Activated T-cell treated with anti-CD3 and anti-CD28 coated beads, Interleukin-2, amount 50 U/mL, for 72 hours (primary cell): Measurements from ENCODE around the gene EPHA2. TPM values are rescaled to one million over a fixed set of nuclear protein-coding genes. Genes with fewer than 3 reads are reported as not detected.
"Not testable (repeated sequence)": the region's sequence is repeated elsewhere in the genome, so short reads cannot be mapped to it uniquely, and the experiment has no call there.

Experiments
- ATAC-seq, 2 donors: fragments of 150-1000 bp; cut with Tn5 transposase; replicated peaks in 1 of 2; 2 replicates each; pipeline ENCODE4 v1.10.0; 2021; ENCODE audit warnings: moderate library complexity in 2 of 2, mild to moderate bottlenecking in 1 of 2
- DNase-seq, 2 donors: peaks; one replicate each; pipeline ENCODE4 v3.0.0; 2021 to 2022; ENCODE audit warnings: mixed read lengths in 1 of 2
- H3K27ac Mint-ChIP-seq: one replicate; pipeline ENCODE4 v1.8.0; 2022; ENCODE audit warnings: mild to moderate bottlenecking, moderate library complexity, mixed read lengths
- H3K27me3 Mint-ChIP-seq: one replicate; pipeline ENCODE4 v1.8.0; 2022; ENCODE audit warnings: low read depth, mixed read lengths
- H3K36me3 Mint-ChIP-seq, 2 donors: one replicate each; pipeline ENCODE4 v1.8.0; 2022; ENCODE audit warnings: mixed read lengths in 2 of 2, mild to moderate bottlenecking in 1 of 2; ENCODE audit not compliant: insufficient read depth in 2 of 2
- H3K4me1 Mint-ChIP-seq: one replicate; pipeline ENCODE4 v1.8.0; 2022; ENCODE audit warnings: low read depth, mixed read lengths
- H3K4me3 Mint-ChIP-seq, 2 donors: one replicate each; pipeline ENCODE4 v1.8.0; 2022; ENCODE audit warnings: mild to moderate bottlenecking in 2 of 2, mixed read lengths in 2 of 2, moderate library complexity in 2 of 2
- H3K9me3 Mint-ChIP-seq, 2 donors: one replicate each; pipeline ENCODE4 v1.8.0; 2022; ENCODE audit warnings: mixed read lengths in 2 of 2
- total RNA-seq, 2 donors: library from RNA; stranded (reverse); gene quantifications; one replicate each; pipeline ENCODE4 v1.2.3, GENCODE V29; 2022

The EPHA2 gene
- total RNA-seq, 2 donors from 2014 or later = 0.43 TPM; not detected in 1

- Mint-ChIP-seq H3K27me3 (peaks cover 10% of the 10 kb centered on the region), H3K4me3 (peak overlapping the region; percentile 71 to 77)
These were observed 12.9 kb upstream of the EPHA2 start for GRCh38 chr1:16168622-16169360.

DNA sequence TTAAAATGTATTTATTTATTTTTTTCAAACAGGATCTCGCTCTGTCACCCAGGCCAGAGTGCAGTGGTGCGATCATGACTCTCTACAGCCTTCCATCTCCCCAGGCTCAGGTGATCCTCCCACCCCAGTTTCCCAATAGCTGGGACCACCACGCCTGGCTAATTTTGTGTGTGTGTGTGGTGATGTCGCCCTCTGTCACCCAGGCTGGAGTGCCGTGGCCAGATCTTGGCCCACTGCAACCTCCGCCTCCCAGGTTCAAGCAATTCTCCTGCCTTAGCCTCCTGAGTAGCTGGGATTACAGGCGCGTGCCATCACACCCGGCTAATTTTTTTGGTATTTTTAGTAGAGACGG, 12.3 kb upstream of the EPHA2 start:
- not testable (repeated sequence) for ATAC-seq, DNase-seq, H3K36me3 Mint-ChIP-seq, H3K27me3 Mint-ChIP-seq, H3K27ac Mint-ChIP-seq, H3K9me3 Mint-ChIP-seq
- peak overlapping the region; percentile 71 to 77 for H3K4me3 Mint-ChIP-seq
- peaks cover 55% of the 10 kb centered on the region for H3K4me1 Mint-ChIP-seq

More at GRCh38 chr1:16168622-16169360, 12.9 kb upstream of the EPHA2 start:
- DNase-seq (peak; percentile 44 to 45), ATAC-seq (peak; percentile 47 to 61)
- H3K9me3 Mint-ChIP-seq = no peaks in the 10 kb centered on the region
- H3K36me3 Mint-ChIP-seq = no peaks in the 10 kb centered on the region
- no peak overlapping the region for H3K27ac Mint-ChIP-seq
- peaks cover 50% of the 10 kb centered on the region for H3K4me1 Mint-ChIP-seq

DNA sequence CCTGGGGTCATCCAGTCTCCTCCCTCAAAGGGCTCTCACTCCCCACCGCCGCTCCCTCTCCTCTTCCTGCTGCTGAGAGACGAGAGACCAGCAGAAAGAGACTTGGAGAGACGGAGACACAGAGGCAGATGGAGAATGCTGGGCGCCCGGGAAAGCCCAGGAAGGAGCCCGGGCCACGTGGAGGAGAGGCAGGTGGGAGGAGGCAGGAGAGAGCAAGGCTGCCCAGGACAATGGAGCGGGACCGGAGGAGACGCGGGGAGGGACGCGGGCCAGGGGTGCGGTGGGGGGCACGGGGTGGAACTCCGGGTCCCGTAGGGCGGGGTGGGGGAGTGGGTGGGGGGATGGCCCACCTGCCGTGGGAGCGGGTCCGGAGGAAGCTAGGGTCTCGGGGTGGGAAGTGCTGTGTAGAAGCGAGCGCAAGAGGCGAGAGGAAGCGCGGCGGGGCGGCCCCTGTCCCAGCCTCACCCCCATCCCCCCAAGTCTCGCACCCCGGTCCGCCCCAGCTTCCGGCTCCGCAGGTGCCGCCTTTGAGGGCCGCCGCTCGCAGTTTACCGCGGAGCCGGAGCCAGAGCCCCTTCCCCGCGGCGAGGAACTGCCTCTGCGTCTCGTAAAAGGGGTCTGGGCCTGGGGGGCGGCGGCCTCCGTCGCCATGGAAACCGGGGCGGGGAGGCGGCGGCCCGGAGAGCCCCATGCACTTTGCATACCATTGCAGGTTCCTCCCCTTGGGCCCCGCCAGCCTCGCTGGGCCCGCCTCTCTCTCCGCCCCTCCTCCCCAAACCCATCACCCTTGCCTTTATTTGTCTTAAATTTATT, 11.7 kb upstream of the EPHA2 start:
- ATAC-seq = peak; percentile 84 to 88
- peaks cover 10% of the 10 kb centered on the region for H3K27me3 Mint-ChIP-seq
- peaks cover 61% of the 10 kb centered on the region for H3K4me1 Mint-ChIP-seq
- peak; percentile 70 to 71 for DNase-seq
- H3K9me3 Mint-ChIP-seq = no peaks in the 10 kb centered on the region
- H3K27ac Mint-ChIP-seq = no peak overlapping the region
- H3K36me3 Mint-ChIP-seq = no peaks in the 10 kb centered on the region
- peak overlapping the region; percentile 71 to 77 for H3K4me3 Mint-ChIP-seq

DNA sequence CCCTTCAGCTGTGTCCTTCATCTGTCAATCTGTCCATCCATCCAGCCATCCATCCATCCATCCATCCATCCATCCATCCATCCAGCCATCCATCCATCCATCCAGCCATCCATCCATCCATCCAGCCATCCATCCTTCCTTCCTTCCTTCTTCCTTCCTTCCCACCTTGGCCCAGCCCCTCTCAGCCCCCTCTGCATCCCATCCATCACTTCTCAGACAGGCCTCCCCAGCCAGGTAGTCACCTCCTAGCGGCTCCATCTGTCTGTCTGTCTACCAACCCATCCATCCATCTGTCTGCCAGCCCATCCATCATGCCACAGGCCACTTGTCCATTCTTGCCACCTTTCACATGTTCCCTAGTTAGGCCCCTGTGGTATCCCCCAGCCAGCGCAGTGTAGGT, 10.2 kb upstream of the EPHA2 start:
- peaks cover 74% of the 10 kb centered on the region for H3K4me1 Mint-ChIP-seq
- no peaks in the 10 kb centered on the region for H3K9me3 Mint-ChIP-seq
- H3K4me3 Mint-ChIP-seq = peak overlapping the region in 1 of 2 donors; percentile 27
- H3K36me3 Mint-ChIP-seq = no peaks in the 10 kb centered on the region
- ATAC-seq (no peak), DNase-seq (no peak)
- peaks cover 10% of the 10 kb centered on the region for H3K27me3 Mint-ChIP-seq
- H3K27ac Mint-ChIP-seq = no peak overlapping the region

- Mint-ChIP-seq H3K9me3 (no peaks in the 10 kb centered on the region), H3K27ac (no peak overlapping the region), H3K4me1 (peaks cover 74% of the 10 kb centered on the region), H3K36me3 (no peaks in the 10 kb centered on the region), H3K4me3 (peak overlapping the region in 1 of 2 donors; percentile 27), H3K27me3 (peaks cover 10% of the 10 kb centered on the region)
- ATAC-seq = no peak
- no peak for DNase-seq
These were observed 9.7 kb upstream of the EPHA2 start for GRCh38 chr1:16165548-16165947.

DNA sequence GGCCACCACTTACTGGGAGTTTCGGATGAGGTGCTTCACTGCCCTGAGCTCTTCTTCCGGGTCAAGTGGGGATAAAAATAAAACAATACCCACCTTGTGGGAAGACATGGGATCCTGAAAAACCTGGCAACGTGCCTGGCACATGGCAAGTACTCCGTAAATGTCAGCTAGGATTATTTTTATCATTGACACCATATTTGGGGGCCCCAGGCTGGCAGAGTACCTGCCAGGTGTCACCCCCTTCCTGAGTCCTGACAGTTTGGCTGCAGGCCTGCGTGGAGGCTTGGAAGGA, 9.2 kb upstream of the EPHA2 start:
- no peak for DNase-seq
- Mint-ChIP-seq H3K36me3 (no peaks in the 10 kb centered on the region), H3K9me3 (no peaks in the 10 kb centered on the region), H3K4me3 (no peak overlapping the region), H3K4me1 (peaks cover 74% of the 10 kb centered on the region), H3K27ac (no peak overlapping the region), H3K27me3 (peaks cover 10% of the 10 kb centered on the region)
- no peak for ATAC-seq

GRCh38 chr1:16164213-16165072, 8.6 kb upstream of the EPHA2 start:
- Mint-ChIP-seq H3K4me3 (peak overlapping the region in 1 of 2 donors; percentile 17), H3K27me3 (peaks cover 10% of the 10 kb centered on the region), H3K27ac (no peak overlapping the region), H3K9me3 (no peaks in the 10 kb centered on the region), H3K4me1 (peaks cover 74% of the 10 kb centered on the region), H3K36me3 (no peaks in the 10 kb centered on the region)
- DNase-seq (peak in 1 of 2 donors; percentile 22), ATAC-seq (peak in 1 of 2 donors; percentile 23)

DNA sequence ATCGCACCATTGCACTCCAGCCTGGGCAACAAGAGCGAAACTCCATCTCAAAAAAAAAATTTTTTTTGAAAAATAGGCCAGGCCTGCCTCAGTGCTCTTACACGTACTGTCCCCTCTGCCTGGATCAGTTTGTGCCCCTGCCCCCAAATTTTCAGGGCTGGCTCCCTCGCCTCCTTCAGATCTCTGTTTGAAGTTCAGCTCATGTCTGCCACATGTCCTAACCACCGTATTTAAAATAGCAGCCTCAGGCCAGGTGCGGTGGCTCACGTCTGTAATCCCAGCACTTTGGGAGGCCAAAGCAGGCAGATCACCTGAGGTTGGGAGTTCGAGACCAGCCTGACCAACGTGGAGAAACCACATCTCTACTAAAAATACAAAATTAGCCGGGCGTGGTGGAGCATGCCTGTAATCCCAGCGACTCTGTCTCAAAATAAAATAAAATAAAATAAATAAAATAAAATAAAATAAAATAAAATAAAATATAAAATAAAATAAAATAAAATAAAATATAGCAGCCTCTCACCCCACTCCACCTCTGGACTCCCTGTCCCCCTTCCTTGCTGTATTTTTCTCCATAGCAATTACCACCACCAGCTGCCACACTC, 7.8 kb upstream of the EPHA2 start:
- not testable (repeated sequence) for H3K27ac Mint-ChIP-seq, H3K36me3 Mint-ChIP-seq, DNase-seq, H3K9me3 Mint-ChIP-seq, H3K27me3 Mint-ChIP-seq, ATAC-seq
- Mint-ChIP-seq H3K4me1 (peaks cover 67% of the 10 kb centered on the region), H3K4me3 (peak overlapping the region in 1 of 2 donors; percentile 17)

DNA sequence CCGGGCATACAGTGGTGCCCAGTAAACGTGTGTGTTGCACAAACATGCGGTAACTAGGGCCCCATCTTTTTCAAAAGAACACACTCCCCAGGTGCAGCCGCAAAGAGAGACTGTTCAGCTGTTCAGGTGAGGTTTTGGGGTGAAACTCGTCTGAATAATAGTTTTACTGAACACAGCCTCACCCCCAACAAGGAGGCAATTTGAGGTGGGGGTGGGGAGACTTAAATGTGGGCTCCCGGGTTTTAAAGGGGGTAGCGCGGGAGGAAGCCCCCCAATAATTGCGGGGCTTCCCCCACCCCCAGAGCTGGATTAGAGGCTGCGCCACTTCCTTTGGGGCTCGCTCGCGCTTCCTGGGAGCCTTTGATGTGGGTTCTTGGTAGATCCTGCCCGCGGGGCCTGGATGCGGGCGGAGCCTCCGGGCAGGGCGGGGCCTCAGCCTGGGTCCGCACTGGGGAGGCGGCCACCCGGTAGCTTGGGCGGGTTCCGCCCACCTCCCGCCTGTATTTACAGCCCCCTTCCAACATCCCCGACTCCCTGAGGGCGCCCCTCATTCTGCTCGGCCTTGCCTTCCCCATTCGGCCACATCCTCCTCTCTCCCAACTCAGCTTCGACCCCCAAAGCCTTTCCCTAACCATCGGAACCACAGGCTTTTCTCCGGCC, 6.4 kb upstream of the EPHA2 start:
- no peaks in the 10 kb centered on the region for H3K9me3 Mint-ChIP-seq
- H3K36me3 Mint-ChIP-seq = no peaks in the 10 kb centered on the region
- ATAC-seq (peak; percentile 24 to 74), DNase-seq (peak; percentile 39 to 59)
- H3K27ac Mint-ChIP-seq = no peak overlapping the region
- H3K27me3 Mint-ChIP-seq = peaks cover 10% of the 10 kb centered on the region
- peak overlapping the region; percentile 72 to 73 for H3K4me3 Mint-ChIP-seq
- H3K4me1 Mint-ChIP-seq = peaks cover 71% of the 10 kb centered on the region

GRCh38 chr1:16161717-16162116, 5.8 kb upstream of the EPHA2 start:
- no peak for DNase-seq
- H3K4me1 Mint-ChIP-seq = peaks cover 71% of the 10 kb centered on the region
- ATAC-seq = no peak
- H3K36me3 Mint-ChIP-seq = no peaks in the 10 kb centered on the region
- H3K27ac Mint-ChIP-seq = no peak overlapping the region
- H3K4me3 Mint-ChIP-seq = peak overlapping the region; percentile 40 to 73
- no peaks in the 10 kb centered on the region for H3K9me3 Mint-ChIP-seq
- H3K27me3 Mint-ChIP-seq = peaks cover 10% of the 10 kb centered on the region

DNA sequence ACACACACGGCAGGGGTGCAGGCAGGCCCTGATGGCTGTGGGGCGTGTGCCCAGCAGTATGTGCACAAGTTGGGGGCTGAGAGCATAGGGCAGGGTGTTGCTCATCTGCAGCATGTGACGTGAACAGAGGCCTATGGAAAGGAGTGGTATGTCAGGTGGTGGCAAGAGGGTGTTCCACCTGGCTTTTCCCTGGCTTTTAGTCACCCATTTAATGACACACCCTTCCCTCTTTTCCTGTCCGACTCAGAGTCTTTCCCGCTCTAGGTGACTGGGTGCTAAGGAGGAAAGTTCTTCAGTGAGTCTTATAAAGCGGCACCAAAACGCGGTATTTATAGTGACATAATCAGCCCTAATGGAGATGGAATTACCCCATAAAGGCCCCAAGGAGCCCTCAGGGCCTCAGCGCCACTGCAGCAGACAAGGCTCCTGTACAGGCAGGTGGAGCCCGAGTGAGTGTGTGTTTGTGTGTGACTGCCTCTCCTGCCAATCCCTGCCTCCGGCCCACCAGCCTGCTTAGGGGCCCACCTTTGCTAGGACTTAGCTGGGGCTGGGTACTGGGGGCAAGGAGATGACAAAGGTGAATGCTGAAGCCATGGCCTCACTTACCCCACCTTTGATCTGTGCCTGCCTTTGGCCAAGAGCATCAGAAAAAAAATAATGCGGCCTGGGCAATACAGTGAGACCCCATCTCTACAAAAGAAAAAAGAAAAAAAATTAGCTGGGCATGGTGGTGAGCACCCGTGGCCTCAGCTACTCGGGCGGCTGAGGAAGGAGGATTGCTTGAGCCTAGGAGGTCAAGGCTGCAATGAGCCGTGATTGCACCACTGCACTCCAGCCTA, 3.3 kb upstream of the EPHA2 start:
- DNase-seq (no peak), ATAC-seq (no peak)
- Mint-ChIP-seq H3K4me3 (no peak overlapping the region), H3K27ac (no peak overlapping the region), H3K27me3 (no peaks in the 10 kb centered on the region), H3K4me1 (peaks cover 52% of the 10 kb centered on the region), H3K9me3 (no peaks in the 10 kb centered on the region), H3K36me3 (no peaks in the 10 kb centered on the region)

- H3K9me3 Mint-ChIP-seq = no peaks in the 10 kb centered on the region
- peaks cover 43% of the 10 kb centered on the region for H3K4me1 Mint-ChIP-seq
- ATAC-seq (peak; percentile 66 to 74), DNase-seq (peak; percentile 21 to 50)
- peaks cover 7% of the 10 kb centered on the region for H3K27me3 Mint-ChIP-seq
- H3K4me3 Mint-ChIP-seq = no peak overlapping the region
- H3K36me3 Mint-ChIP-seq = no peaks in the 10 kb centered on the region
- no peak overlapping the region for H3K27ac Mint-ChIP-seq
These were observed 2.2 kb upstream of the EPHA2 start for GRCh38 chr1:16158025-16158424.
